GM23338 (cell line): ENCODE measurements around the gene SBK1. TPM values are rescaled to one million over a fixed set of nuclear protein-coding genes. Genes with fewer than 3 reads are reported as not detected.

Experiments used
- ATAC-seq: fragments of 200-7000 bp; cut with Tn5 transposase; 3 replicates; pipeline ENCODE4 v1.9.1; 2020
- DNase-seq: peaks from one replicate; pipeline ENCODE4 v3.0.0-alpha.2; 2015; ENCODE audit warnings: low spot score
- H2AFZ ChIP-seq: fragments of 200-600 bp; sonication (generic); 2 replicates; pipeline ENCODE4 v1.8.0; 2016; ENCODE audit warnings: antibody characterized with exemption, mild to moderate bottlenecking, moderate library complexity
- H3F3A ChIP-seq: fragments of 200-600 bp; sonication (generic); replicated peaks from 2 replicates; pipeline ENCODE4 v1.8.0; 2017; ENCODE audit warnings: antibody characterized with exemption, mixed run types, low read depth
- H3K27ac ChIP-seq: fragments of 200-600 bp; sonication (generic); 2 replicates; pipeline ENCODE4 v1.6.1; 2016; ENCODE audit warnings: low read depth
- H3K27me3 ChIP-seq: fragments of 200-600 bp; sonication (generic); 2 replicates; pipeline ENCODE4 v1.8.0; 2016; ENCODE audit warnings: mild to moderate bottlenecking, mixed run types, moderate library complexity; ENCODE audit not compliant: insufficient read depth
- H3K36me3 ChIP-seq: fragments of 200-600 bp; sonication (generic); 2 replicates; pipeline ENCODE4 v1.8.0; 2016; ENCODE audit warnings: mild to moderate bottlenecking; ENCODE audit not compliant: insufficient read depth
- H3K4me1 ChIP-seq: fragments of 200-600 bp; sonication (generic); 2 replicates; pipeline ENCODE4 v1.8.0; 2016; ENCODE audit warnings: mild to moderate bottlenecking, moderate library complexity; ENCODE audit not compliant: insufficient read depth
- H3K4me2 ChIP-seq: fragments of 200-600 bp; sonication (generic); 2 replicates; pipeline ENCODE4 v1.7.1; 2017; ENCODE audit warnings: mixed run types
- H3K4me3 ChIP-seq: fragments of 200-600 bp; sonication (generic); 2 replicates; pipeline ENCODE4 v1.6.1; 2016; ENCODE audit warnings: mixed run types
- H3K79me2 ChIP-seq: fragments of 200-600 bp; sonication (generic); replicated peaks from 2 replicates; pipeline ENCODE4 v1.8.0; 2017; ENCODE audit warnings: mild to moderate bottlenecking; ENCODE audit not compliant: insufficient read depth
- H3K9me2 ChIP-seq: fragments of 200-600 bp; sonication (generic); 2 replicates; pipeline ENCODE4 v1.8.0; 2017; ENCODE audit not compliant: insufficient read depth
- H4K20me1 ChIP-seq: fragments of 200-600 bp; sonication (generic); replicated peaks from 2 replicates; pipeline ENCODE4 v1.8.0; 2017; ENCODE audit warnings: mild to moderate bottlenecking; ENCODE audit not compliant: insufficient read depth
- H3K27ac Mint-ChIP-seq: 2 replicates; pipeline ENCODE4 v1.8.0; 2020; ENCODE audit warnings: inconsistent platforms, mild to moderate bottlenecking, moderate library complexity, mixed read lengths
- H3K27me3 Mint-ChIP-seq: 3 replicates; pipeline ENCODE4 v1.8.0; 2022; ENCODE audit warnings: low read depth, mild to moderate bottlenecking, moderate library complexity, mixed read lengths, inconsistent platforms; ENCODE audit not compliant: insufficient read depth, poor library complexity
- H3K36me3 Mint-ChIP-seq: 3 replicates; pipeline ENCODE4 v1.8.0; 2021; ENCODE audit warnings: low read depth, mild to moderate bottlenecking, inconsistent platforms, moderate library complexity, mixed read lengths
- H3K4me1 Mint-ChIP-seq: 3 replicates; pipeline ENCODE4 v1.8.0; 2020; ENCODE audit warnings: mild to moderate bottlenecking, inconsistent platforms, mixed read lengths
- H3K4me3 Mint-ChIP-seq: 3 replicates; pipeline ENCODE4 v1.8.0; 2021; ENCODE audit warnings: moderate library complexity, mild to moderate bottlenecking, inconsistent platforms, mixed read lengths
- H3K9me3 Mint-ChIP-seq: 3 replicates; pipeline ENCODE4 v1.8.0; 2020; ENCODE audit warnings: moderate library complexity, mild to moderate bottlenecking, inconsistent platforms, mixed read lengths
- CREB1 ChIP-seq: fragments of 250-450 bp; sonication (Bioruptor Pico); IDR thresholded peaks from 2 replicates; pipeline ENCODE4 v1.5.0; 2020; ENCODE audit warnings: low read depth, mild to moderate bottlenecking, moderate library complexity
- EZH2 ChIP-seq: fragments of 200-600 bp; sonication (generic); IDR thresholded peaks from one replicate; pipeline ENCODE4 v1.8.0; 2017; ENCODE audit warnings: antibody characterized with exemption, mild to moderate bottlenecking, low read depth; ENCODE audit not compliant: unreplicated experiment
- EZH2phosphoT487 ChIP-seq: fragments of 200-600 bp; sonication (generic); IDR thresholded peaks from one replicate; pipeline ENCODE4 v1.8.1; 2018; ENCODE audit warnings: antibody characterized with exemption; ENCODE audit not compliant: unreplicated experiment
- JUNB ChIP-seq: IDR thresholded peaks from one replicate; pipeline ENCODE4 v1.6.1; 2016; ENCODE audit warnings: antibody characterized with exemption; ENCODE audit not compliant: unreplicated experiment
- NANOG ChIP-seq: IDR thresholded peaks from 2 replicates; pipeline ENCODE4 v1.6.1; 2016; ENCODE audit warnings: antibody characterized with exemption, borderline replicate concordance
- STAT1 ChIP-seq: IDR thresholded peaks from one replicate; pipeline ENCODE4 v1.6.1; 2016; ENCODE audit warnings: antibody characterized with exemption; ENCODE audit not compliant: unreplicated experiment
- ZNF114 ChIP-seq: fragments of 250-450 bp; sonication (Bioruptor Pico); IDR thresholded peaks from 2 replicates; pipeline ENCODE4 v1.5.0; 2020; ENCODE audit warnings: mild to moderate bottlenecking, moderate library complexity
- ZNF462 ChIP-seq: fragments of 250-450 bp; sonication (Bioruptor Pico); IDR thresholded peaks from 2 replicates; pipeline ENCODE4 v1.5.0; 2020; ENCODE audit warnings: mild to moderate bottlenecking, moderate library complexity
- polyA plus RNA-seq: library from polyadenylated mRNA; unstranded; fragments of >200 nt; fragmentation: Nextera tagmentation; extraction: Ambion mirVana; gene quantifications from 2 replicates; pipeline ENCODE4 v1.2.1, GENCODE V29; 2016
- total RNA-seq: library from RNA; depleted of rRNA; stranded (reverse); fragments of >200 nt; shearing (Covaris generic); gene quantifications from 2 replicates; pipeline ENCODE4 v1.2.3, GENCODE V29; 2014
- TF ChIP-seq, protein P1 (sequence below): IDR thresholded peaks from one replicate; pipeline ENCODE4 v1.6.1; 2018; ENCODE audit warnings: antibody characterized with exemption; ENCODE audit not compliant: unreplicated experiment
- TF ChIP-seq, protein P2 (sequence below): IDR thresholded peaks from 2 replicates; pipeline ENCODE4 v1.6.1; 2016; ENCODE audit warnings: antibody characterized with exemption

Gene SBK1
- total and polyA plus RNA-seq, 2 experiments from 2014 or later = 23.9 to 68.1 TPM

DNA sequence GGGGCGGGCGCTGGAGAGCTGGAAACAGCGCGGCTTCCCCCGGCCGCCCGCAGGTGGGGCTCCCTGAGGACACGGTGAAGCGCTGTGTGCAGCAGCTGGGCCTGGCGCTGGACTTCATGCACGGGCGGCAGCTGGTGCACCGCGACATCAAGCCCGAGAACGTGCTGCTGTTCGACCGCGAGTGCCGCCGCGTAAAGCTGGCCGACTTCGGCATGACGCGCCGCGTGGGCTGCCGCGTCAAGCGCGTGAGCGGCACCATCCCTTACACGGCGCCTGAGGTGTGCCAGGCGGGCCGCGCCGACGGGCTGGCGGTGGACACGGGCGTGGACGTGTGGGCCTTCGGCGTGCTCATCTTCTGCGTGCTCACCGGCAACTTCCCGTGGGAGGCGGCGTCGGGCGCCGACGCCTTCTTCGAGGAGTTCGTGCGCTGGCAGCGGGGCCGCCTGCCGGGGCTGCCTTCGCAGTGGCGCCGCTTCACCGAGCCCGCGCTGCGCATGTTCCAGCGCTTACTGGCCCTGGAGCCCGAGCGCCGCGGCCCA is 27.8 kb downstream of the SBK1 start:
- Histone ChIP-seq H2AFZ (no peak overlapping the region), H3K4me2 (no peak overlapping the region), H3K79me2 (no peaks in the 10 kb centered on the region), H3F3A (no peaks in the 10 kb centered on the region), H3K27ac (no peak overlapping the region), H3K36me3 (no peaks in the 10 kb centered on the region; the same call in 1 of the 2 replicates), H4K20me1 (peaks cover 6% of the 10 kb centered on the region; the same call in 1 of the 2 replicates), H3K4me3 (no peak overlapping the region), H3K4me1 (no peaks in the 10 kb centered on the region; the same call in 1 of the 2 replicates), H3K27me3 (no peaks in the 10 kb centered on the region), H3K9me2 (no peaks in the 10 kb centered on the region)
- no peak overlapping the region for H3K27ac Mint-ChIP-seq
- no peak for TF ChIP-seq ZNF114 (CRISPR knock-in tag)
- DNase-seq (no peak), ATAC-seq (no peak)
- no peaks in the 10 kb centered on the region for H3K9me3 Mint-ChIP-seq
- peaks cover 25% of the 10 kb centered on the region for H3K36me3 Mint-ChIP-seq
- peaks cover 28% of the 10 kb centered on the region for H3K27me3 Mint-ChIP-seq
- no peak overlapping the region for H3K4me3 Mint-ChIP-seq
- H3K4me1 Mint-ChIP-seq = peaks cover 7% of the 10 kb centered on the region; the same call in 1 of the 3 replicates

DNA sequence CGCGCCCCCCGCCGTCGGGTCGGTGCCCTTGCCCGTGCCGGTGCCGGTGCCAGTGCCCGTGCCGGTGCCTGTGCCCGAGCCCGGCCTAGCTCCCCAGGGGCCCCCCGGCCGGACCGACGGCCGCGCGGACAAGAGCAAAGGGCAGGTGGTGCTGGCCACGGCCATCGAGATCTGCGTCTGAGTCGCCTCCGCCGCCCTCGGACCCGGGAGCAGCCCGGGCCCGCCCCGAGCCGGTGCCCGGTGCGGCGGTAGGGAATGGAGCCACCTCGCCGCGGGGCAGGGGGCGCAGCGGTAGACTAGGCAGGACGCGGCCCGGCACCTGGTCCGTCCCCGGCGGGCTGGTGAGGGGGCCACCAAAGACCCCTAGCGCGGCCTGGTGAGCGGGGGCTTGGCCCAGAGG is 28.4 kb downstream of the SBK1 start:
- Mint-ChIP-seq H3K9me3 (no peaks in the 10 kb centered on the region), H3K4me3 (no peak overlapping the region), H3K27ac (no peak overlapping the region)

More for the DNA sequence above, 28.4 kb downstream of the SBK1 start:
- peaks cover 6% of the 10 kb centered on the region; the same call in 1 of the 2 replicates for H4K20me1 ChIP-seq
- H2AFZ ChIP-seq = no peak overlapping the region
- no peaks in the 10 kb centered on the region for H3F3A ChIP-seq
- H3K79me2 ChIP-seq = no peaks in the 10 kb centered on the region
- DNase-seq = no peak
- no peak overlapping the region for H3K4me2 ChIP-seq
- ATAC-seq = no peak
- H3K36me3 ChIP-seq = no peaks in the 10 kb centered on the region; the same call in 1 of the 2 replicates
- H3K4me1 Mint-ChIP-seq = peaks cover 7% of the 10 kb centered on the region; the same call in 1 of the 3 replicates
- no peak overlapping the region for H3K27ac ChIP-seq
- no peaks in the 10 kb centered on the region; the same call in 1 of the 2 replicates for H3K4me1 ChIP-seq
- H3K4me3 ChIP-seq = no peak overlapping the region
- TF ChIP-seq, protein P1, sequence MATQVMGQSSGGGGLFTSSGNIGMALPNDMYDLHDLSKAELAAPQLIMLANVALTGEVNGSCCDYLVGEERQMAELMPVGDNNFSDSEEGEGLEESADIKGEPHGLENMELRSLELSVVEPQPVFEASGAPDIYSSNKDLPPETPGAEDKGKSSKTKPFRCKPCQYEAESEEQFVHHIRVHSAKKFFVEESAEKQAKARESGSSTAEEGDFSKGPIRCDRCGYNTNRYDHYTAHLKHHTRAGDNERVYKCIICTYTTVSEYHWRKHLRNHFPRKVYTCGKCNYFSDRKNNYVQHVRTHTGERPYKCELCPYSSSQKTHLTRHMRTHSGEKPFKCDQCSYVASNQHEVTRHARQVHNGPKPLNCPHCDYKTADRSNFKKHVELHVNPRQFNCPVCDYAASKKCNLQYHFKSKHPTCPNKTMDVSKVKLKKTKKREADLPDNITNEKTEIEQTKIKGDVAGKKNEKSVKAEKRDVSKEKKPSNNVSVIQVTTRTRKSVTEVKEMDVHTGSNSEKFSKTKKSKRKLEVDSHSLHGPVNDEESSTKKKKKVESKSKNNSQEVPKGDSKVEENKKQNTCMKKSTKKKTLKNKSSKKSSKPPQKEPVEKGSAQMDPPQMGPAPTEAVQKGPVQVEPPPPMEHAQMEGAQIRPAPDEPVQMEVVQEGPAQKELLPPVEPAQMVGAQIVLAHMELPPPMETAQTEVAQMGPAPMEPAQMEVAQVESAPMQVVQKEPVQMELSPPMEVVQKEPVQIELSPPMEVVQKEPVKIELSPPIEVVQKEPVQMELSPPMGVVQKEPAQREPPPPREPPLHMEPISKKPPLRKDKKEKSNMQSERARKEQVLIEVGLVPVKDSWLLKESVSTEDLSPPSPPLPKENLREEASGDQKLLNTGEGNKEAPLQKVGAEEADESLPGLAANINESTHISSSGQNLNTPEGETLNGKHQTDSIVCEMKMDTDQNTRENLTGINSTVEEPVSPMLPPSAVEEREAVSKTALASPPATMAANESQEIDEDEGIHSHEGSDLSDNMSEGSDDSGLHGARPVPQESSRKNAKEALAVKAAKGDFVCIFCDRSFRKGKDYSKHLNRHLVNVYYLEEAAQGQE = no peak
- no peak for TF ChIP-seq EZH2
- TF ChIP-seq ZNF462 (CRISPR knock-in tag) = no peak
- TF ChIP-seq JUNB = no peak
- TF ChIP-seq STAT1 = no peak
- no peak for TF ChIP-seq NANOG
- TF ChIP-seq CREB1 = no peak
- no peak for TF ChIP-seq EZH2phosphoT487
- TF ChIP-seq, protein P2, sequence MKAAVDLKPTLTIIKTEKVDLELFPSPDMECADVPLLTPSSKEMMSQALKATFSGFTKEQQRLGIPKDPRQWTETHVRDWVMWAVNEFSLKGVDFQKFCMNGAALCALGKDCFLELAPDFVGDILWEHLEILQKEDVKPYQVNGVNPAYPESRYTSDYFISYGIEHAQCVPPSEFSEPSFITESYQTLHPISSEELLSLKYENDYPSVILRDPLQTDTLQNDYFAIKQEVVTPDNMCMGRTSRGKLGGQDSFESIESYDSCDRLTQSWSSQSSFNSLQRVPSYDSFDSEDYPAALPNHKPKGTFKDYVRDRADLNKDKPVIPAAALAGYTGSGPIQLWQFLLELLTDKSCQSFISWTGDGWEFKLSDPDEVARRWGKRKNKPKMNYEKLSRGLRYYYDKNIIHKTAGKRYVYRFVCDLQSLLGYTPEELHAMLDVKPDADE = no peak
- H3K36me3 Mint-ChIP-seq = peaks cover 22% of the 10 kb centered on the region
- no peaks in the 10 kb centered on the region for H3K27me3 ChIP-seq
- H3K9me2 ChIP-seq = no peaks in the 10 kb centered on the region
- peaks cover 28% of the 10 kb centered on the region for H3K27me3 Mint-ChIP-seq
